IPS-18c (cell line): Measurements from ENCODE around the gene TBCCD1.
"Not testable (repeated sequence)": the region's sequence is repeated elsewhere in the genome, so short reads cannot be mapped to it uniquely, and the experiment has no call there.

ENCODE experiments used
- H3K4me3 ChIP-seq: 2 replicates; pipeline ENCODE4 v1.7.0; 2013; ENCODE audit warnings: low read depth, mild to moderate bottlenecking, low read length, moderate library complexity; ENCODE audit not compliant: insufficient read depth
- H3K9me3 ChIP-seq: one replicate; pipeline ENCODE4 v1.6.1; 2013; ENCODE audit warnings: mild to moderate bottlenecking, low read length, moderate library complexity; ENCODE audit not compliant: control insufficient read depth, insufficient read depth

The TBCCD1 gene

DNA sequence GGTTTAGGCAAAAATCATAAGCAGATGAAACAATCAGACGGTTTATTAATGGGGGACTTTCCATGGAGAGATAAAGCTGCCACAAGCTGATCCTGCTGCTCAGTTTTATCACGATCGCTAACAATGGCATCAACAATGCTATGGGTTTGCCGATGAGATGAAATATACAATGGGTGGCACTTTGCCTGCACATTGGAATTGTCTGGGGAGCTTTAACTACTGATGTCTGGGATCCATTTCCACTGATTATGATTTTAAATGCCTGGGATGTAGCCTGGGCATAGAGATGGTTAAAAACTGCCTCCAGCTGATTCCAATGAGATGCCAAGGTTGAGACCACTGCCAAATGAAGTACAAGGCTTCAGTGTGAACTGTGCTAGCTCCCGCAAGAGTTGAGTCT lies 53.8 kb downstream of the TBCCD1 start:
- Histone ChIP-seq H3K4me3 (no peak overlapping the region), H3K9me3 (no peaks in the 10 kb centered on the region)

DNA sequence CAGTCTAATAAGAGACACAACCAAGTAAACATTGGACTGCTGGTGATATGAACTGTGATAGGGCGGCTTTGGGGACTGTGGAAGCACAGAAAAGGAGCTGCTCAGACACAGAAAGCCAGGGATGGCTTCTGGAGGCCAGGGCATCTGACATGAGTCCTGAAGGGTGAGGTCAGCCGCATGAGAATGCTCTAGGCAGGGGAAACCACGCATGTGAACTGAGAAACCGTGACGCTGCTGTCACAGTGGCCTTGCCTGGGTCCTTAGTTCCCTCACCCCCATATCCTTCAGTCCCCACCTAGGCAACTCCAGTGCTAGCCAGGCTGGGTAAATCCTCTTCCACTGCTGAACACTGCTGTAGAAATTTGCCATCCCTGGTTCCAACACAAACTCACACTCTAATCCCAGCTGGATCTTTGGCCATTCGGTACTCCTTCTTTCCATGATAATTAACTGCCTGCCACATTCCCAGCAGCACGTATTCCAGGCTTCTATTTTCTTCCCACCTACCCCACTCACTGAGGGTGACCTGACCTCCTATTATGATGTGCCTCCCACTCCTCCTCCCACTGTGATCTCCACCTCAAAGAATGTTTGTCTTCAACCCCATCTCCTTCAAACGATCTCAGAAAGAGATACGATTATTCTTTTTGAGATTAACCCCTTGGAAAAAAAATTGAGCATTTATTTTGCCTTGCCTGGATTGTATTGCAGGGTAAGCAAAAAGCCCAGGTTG lies 54.4 kb downstream of the TBCCD1 start:
- Histone ChIP-seq H3K9me3 (no peaks in the 10 kb centered on the region), H3K4me3 (no peak overlapping the region)

DNA sequence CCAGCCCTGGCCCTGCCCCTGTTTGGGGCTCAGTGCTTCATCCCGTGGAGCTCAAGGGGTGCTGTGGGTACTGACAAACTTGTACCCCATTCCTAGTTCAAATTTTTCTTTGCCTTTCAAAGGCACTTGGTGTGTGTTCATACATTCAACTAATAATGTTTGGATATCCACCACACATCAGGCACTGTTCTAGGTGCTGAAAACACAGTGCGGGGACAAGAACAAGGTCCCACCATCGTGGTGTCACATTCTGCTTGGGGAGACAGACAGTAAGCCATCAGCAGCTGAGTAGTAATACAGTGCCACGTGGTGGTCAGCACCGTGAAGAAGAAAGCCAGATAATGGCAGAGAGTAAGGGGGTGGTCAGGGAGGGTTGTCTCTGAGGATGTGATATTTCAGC lies 55.4 kb downstream of the TBCCD1 start:
- no peaks in the 10 kb centered on the region for H3K9me3 ChIP-seq
- H3K4me3 ChIP-seq: no peak overlapping the region

DNA sequence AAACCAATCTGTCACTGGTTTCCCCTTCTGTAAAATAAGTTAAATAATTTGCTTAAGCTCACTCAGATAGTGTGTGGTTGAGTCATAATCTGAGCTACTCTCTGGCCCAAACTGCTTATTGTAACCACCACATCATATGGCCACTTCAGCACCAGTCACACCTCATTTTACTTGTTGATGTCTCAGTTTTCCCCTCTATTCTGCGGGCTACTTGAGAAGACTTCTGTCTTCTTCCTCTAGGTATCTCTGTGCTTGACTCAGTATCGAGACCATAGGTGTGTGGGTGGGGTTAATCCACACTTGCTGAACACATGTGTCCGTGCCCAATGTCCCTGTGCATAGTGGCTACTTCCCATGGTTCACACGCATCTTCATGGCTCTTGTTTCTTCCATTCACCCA lies 55.9 kb downstream of the TBCCD1 start:
- Histone ChIP-seq H3K4me3 (no peak overlapping the region), H3K9me3 (no peaks in the 10 kb centered on the region)

DNA sequence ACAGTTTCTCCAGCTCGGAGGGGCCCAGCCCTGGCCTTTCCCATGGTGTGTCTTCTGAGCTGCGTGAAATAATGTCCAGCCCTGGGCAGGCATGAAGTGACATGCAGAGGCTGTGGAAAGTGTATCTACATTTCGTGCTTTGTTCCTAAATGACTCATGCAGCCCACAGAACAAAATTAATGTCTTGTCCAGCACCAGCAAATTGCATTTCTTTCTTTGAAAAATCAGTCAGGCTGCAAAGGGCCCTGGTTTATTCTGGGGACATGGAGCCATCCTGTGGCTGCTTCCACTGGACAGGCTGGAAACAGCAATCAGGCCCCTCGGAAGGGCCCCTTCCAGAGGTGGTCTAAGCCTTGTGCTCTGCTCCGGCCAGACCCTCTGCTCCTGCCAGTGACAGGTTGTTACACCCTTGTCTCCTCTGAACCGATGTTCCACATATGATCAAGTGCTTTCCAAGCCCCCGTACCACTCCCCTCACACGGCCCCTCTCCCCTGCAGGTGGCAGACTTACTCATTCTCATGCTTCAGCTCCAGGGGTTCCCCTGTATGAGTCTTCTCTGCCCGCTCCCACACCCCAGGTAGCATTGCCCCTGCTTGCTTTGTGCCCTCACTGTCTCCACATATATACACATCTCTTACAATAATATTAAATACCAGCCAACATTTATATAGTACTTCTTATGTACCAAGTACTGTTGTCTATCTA lies 56.6 kb downstream of the TBCCD1 start:
- Histone ChIP-seq H3K9me3 (no peaks in the 10 kb centered on the region), H3K4me3 (no peak overlapping the region)

DNA sequence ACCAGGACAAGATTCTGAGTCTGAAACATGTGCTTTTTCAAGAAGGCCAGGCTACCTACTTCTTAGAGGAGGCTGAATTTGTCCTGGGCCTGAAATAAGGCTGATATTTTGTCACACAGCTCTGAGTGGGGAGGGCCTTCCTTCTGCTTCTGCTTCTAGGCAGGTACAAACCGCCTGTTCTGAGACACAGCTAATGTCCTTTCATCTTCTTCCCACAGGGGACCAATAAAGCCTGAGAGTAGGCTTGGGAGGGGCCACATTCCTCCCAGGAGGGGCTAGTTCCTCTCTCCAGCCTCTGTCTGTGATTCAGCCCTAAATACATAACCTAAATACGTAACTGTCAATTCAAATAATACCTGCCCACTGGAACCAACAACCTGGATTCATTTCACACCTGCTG lies 57.7 kb downstream of the TBCCD1 start:
- Histone ChIP-seq H3K4me3 (no peak overlapping the region), H3K9me3 (no peaks in the 10 kb centered on the region)

DNA sequence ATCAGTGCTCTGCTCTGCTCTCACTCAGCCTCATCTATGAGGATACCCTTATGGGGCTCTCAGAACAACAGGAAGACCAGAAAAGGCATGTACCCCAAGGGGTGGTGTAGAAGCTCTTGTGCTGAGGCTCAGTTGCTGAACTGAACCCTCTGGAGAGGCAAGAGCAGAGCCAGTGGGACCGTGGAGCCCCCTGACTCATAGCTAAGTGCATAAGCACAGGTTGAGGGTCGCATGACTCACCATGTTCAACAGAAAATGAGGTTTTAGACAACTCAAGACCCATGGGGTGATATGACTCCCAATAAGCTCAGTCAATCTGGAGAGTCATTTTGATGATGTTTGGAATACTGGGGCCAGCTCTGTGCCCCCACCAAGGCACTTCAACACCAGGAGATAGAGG lies 60.3 kb downstream of the TBCCD1 start:
- no peak overlapping the region for H3K4me3 ChIP-seq

DNA sequence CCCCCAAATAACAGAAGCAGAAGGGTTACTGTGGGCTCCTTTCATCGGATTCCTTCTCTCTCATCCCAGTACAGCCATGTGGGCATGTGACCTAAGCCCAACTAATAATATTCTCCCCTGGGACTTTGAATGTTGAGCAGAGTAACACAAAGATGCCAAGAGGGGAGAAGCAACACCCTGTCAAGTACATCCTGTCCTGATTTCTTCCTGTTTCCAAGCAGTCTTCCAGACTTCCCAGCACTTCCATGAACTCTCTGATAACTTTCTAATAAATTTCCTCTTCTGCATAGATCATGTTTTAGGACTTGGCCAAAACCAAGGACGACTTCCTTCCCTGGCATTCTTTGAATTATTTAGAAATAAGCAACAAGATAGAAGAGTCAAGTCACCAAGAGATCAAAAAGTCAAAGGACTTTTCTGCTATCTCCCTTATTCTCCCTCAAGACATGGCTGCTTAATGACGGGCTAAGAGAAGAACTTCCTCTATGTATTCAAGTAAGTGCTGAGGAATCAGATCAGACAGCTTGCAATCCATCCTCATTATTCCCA lies 60.9 kb downstream of the TBCCD1 start:
- Histone ChIP-seq H3K9me3 (peaks cover 2% of the 10 kb centered on the region), H3K4me3 (no peak overlapping the region)

More for the DNA sequence above, 60.3 kb downstream of the TBCCD1 start:
- H3K9me3 ChIP-seq: no peaks in the 10 kb centered on the region

DNA sequence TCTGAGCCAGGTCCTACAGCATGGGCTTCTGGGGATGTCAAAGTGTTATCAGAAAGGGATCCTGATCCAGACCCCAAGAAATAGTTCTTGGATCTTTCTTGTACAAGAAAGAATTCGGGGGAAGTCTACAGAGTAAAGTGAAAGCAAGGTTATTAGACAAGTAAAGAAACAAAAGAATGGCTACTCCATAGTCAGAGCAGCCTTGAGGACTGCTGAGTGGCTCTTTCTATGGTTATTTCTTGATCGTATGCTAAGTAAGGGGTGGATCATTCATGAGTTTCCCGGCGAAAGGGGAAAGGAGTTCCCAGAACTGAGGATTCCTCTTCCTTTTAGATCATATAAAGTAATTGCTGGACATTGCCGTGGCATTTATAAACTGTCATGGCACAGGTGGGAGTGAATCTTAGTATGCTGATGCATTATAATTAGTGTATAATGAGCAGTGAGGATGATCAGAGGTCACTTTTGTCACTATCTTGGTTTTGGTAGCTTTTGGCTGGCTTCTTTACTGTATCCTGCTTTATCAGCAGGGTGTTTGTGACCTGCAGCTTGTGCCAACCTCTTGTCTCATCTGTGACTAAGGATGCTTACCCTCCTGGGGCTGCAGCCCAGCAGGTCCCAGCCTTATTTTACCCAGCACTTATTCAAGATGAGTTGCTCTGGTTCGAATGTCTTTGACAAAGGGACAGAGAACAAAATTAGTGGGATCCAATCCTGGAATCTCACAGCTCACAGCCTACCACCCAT lies 64.0 kb downstream of the TBCCD1 start:
- Histone ChIP-seq H3K9me3 (peaks cover 3% of the 10 kb centered on the region), H3K4me3 (no peak overlapping the region)

DNA sequence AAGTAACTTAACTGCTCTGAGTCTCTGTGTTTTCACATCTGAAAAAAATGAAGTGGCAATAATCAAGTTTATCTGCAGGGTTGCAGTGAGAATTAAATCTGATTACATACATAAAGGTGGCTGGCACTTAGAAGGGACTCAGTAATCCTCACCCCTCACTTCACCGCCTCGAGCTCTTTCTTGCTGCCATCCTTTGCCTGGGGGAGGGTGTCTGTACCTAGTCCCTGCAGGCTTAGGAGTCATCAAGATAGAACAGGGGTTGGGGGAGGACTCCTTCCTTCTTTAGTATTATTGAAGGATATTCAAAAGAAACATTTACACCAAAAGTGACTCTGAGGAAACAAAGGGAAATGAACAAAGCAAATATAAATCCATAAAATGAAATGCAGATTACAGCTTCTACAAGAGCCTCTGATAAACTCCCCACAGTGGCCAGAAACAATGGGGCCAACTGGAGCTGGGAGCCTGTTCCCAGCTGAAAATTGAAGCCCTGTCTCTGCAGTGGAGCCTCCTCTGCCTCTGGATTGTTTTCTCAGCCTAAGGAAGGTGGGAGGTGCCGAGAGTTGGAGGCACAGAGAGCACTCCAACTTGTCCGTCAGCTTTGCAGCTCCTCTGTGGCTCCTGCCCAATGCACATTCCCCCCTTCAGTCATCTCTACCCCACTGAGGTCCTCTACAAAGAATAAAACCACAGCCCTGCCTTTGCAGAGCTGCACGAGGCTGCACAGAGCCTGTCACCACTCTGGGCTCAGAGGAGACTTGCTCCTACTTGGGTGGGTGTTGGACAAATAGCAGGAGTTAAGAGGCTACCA lies 64.8 kb downstream of the TBCCD1 start:
- Histone ChIP-seq H3K4me3 (no peak overlapping the region), H3K9me3 (peaks cover 3% of the 10 kb centered on the region)

DNA sequence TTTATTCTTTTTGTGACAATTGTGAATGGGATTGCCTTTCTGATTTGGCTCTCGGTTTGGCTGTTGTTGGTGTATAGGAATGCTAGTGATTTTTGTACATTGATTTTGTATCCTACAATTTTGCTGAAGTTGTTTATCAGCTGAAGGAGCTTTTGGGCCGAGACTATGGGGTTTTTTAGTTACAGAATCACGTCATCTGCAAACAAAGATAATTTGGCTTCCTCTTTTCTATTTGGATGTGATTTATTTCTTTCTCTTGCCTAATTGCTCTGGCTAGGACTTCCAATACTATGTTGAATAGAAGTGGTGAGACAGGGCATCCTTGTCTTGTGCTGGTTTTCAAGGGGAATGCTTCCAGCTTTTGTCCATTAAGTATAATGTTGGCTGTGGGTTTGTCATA lies 67.2 kb downstream of the TBCCD1 start:
- not testable (repeated sequence) for H3K9me3 ChIP-seq, H3K4me3 ChIP-seq

DNA sequence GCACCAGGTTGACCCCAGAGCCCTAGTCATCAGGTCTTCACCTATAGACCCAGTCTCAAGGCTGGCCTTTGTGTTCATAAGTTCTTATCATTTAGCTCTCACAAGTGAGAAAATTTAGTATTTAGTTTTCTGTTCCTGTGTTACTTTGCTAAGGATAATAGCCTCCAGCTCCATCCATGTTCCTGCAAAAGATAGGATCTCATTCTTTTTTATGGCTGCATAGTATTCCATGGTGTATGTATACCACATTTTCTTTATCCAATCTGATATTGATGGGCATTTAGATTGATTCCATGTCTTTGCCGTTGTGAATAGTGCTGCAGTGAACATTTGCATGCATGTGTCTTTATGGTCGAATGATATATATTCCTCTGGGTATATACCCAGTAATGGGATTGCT lies 69.1 kb downstream of the TBCCD1 start:
- not testable (repeated sequence) for H3K4me3 ChIP-seq, H3K9me3 ChIP-seq

DNA sequence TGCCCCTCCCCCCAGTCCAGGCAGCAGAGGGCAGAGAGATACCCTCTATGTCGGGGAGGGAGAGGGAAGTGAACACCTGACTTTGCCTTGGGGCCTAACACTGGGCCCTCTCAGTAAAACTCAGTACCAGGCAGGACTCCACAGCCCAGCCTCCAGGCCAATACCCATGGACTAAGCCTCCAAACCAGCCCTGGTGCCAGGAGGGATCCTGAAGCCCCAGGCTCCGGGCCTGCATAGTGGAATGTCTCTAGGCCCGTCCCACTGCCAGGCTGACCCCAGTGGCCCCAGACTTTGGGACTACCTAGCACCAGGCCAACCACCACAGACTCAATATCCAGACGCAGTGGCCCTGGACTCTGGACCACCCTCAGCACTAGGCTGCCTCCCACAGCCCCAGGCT lies 69.5 kb downstream of the TBCCD1 start:
- H3K9me3 ChIP-seq: peaks cover 3% of the 10 kb centered on the region
- H3K4me3 ChIP-seq: no peak overlapping the region

DNA sequence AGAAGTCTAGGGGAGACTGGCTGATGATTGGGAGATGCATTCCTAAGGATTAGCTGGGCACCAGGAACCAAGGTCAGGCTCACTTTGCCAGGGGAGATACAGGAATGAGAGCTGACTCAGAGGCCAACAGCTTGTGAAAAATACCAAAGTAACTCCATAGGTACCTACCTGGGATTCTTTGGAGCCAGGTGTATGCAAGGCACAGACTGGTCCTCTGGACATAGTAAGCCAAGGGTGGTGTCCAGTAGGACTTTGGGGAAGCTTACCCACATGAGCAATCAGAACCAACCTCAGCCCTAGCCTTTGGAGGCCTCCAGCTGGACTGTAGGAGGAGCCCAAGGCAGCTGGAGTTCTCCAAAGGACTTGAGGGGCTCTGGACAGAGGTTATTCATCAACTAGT lies 70.5 kb downstream of the TBCCD1 start:
- peaks cover 3% of the 10 kb centered on the region for H3K9me3 ChIP-seq
- H3K4me3 ChIP-seq: no peak overlapping the region
